GM12873 (cell line): ENCODE results near the gene ROMO1.

Experiments
- TF ChIP-seq, protein P1 (sequence below): IDR thresholded peaks from 2 replicates; pipeline ENCODE4 v1.5.1; 2012; ENCODE audit warnings: low read depth, mild to moderate bottlenecking, moderate library complexity, low read length, control low read depth; ENCODE audit not compliant: insufficient read depth; ENCODE audit errors: missing control alignments

Gene ROMO1

GRCh38 chr20:35732644-35732982 is 33.4 kb downstream of the ROMO1 start:
- TF ChIP-seq, protein P1, sequence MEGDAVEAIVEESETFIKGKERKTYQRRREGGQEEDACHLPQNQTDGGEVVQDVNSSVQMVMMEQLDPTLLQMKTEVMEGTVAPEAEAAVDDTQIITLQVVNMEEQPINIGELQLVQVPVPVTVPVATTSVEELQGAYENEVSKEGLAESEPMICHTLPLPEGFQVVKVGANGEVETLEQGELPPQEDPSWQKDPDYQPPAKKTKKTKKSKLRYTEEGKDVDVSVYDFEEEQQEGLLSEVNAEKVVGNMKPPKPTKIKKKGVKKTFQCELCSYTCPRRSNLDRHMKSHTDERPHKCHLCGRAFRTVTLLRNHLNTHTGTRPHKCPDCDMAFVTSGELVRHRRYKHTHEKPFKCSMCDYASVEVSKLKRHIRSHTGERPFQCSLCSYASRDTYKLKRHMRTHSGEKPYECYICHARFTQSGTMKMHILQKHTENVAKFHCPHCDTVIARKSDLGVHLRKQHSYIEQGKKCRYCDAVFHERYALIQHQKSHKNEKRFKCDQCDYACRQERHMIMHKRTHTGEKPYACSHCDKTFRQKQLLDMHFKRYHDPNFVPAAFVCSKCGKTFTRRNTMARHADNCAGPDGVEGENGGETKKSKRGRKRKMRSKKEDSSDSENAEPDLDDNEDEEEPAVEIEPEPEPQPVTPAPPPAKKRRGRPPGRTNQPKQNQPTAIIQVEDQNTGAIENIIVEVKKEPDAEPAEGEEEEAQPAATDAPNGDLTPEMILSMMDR: no peak

DNA sequence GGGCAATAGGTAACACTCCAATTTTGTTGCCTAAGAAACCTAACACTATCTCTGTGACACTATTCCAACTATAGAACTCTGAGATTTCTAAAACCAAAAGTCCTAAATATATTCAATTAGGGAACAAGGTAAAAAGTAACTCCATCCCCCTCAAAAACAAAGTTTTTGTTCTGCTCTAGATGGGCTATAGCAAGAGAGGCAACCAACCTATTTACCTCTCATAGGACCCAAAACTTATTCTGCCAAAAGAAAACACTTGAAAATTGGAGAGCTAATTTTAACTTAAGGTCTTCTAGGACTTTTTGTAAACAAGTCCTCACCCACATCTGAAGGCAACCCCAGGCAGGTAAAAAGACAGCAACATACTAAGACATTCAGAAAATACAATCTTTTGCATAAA is 35.2 kb downstream of the ROMO1 start:
- TF ChIP-seq, protein P1: no peak

DNA sequence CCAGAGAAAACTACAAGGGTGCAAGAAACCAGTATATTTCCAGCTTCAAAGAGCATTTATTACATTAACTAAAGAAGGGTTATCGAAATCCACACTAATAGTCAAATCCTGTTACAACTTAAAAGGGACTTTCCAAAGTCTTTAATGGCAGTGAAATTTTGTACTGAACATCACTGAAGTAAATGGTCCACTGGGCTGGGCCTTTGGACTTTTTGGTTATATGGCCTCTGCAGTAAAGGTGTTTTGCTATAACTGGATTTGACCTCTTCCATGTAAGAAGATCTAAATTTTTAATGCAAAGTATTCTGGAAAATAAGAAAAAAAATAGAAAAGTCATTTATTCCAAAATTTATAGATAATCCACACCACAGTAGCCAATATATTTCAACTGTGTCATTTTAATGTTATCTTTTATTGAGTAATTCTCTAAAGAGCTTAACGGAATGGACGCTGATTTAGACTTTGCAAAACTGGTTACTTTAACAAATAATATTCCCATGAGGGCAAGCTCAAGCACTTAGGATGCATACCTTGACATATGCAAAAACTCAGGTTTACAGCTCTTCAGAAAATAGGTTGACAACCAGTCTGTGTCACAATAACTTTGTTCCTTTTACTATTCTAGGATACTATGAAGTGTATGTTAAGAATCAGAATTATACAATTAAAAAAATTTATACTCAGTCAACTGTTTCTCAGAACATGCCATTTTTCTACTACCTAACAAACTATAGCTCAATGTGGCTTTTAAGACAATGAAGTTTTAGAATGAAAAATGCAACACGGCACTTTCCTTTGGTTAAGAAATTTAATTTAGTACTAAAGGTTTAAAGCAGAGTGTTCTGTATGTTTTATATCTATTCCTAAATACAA is 35.8 kb downstream of the ROMO1 start:
- TF ChIP-seq, protein P1: no peak

GRCh38 chr20:35735826-35736470 is 36.7 kb downstream of the ROMO1 start:
- TF ChIP-seq, protein P1: no peak

GRCh38 chr20:35737865-35738333 is 38.7 kb downstream of the ROMO1 start:
- TF ChIP-seq, protein P1: no peak

DNA sequence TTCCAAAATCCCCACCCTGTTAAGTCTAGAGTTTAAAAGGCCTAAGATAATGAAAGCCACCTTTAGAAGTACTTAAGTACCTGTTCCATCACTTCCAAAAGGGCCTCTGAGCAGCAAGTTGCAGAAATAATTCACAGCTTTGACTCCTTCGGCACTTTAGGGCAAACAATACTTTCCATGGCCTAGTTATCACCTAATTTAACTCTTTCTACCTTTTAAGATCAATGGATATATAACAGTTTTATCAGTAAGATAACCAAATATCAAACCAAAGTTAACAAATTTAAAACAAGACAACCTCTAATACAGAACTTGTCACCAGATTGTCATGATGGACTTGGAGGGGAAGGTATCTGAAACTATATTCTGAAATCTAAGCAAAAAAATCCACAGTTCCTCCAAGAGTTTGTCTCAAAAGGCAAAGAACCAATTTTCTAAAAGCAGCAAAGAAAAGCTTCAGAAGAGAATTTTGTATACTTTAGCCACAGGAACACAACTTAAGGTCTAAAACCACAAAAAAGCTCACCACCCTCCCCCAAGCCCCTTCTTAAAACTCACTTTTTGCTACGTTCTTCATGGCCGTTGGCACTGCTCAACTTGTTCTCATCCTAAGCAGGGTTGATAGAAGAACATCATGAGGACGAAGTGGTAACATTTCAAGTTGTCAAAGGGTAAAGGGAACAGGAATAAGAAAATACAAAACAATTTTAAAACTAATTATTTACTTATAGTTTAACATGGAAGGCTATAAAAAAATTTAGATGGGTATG is 39.4 kb downstream of the ROMO1 start:
- TF ChIP-seq, protein P1: no peak
